ENCODE data around the gene KRTAP1-3. TPM values are rescaled to one million over a fixed set of nuclear protein-coding genes. Genes with fewer than 3 reads are reported as not detected.
"Not testable (repeated sequence)": the region's sequence is repeated elsewhere in the genome, so short reads cannot be mapped to it uniquely, and the experiment has no call there.

Gene KRTAP1-3
- total and polyA plus RNA-seq, 8 donors: not detected

DNA sequence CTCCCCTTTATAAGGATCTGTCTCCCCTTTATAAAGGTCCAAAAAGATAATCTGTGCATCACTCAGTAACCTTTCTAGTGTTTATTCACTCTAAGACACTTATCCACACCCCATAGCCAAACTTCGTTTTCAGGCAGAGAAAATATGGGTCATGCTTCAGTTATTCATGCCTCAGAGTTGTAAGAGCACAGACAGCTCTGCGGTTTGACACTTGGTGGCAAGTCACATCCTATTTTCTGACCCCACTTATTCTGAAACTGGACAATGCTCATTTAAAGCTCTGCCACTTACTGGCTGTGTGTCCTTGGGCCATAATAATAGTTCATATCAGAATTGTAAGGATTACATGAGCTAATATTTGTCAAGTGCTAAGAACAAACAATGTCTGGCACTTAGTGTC is 14.4 kb upstream of the KRTAP1-3 start:
- no peak for DNase-seq
- Histone ChIP-seq H3K27ac (no peak overlapping the region), H3K4me1 (no peaks in the 10 kb centered on the region), H3K4me3 (no peak overlapping the region), H3K27me3 (peaks cover 3 to 39% of the 10 kb centered on the region in 2 donors), H3K9me3 (peaks cover 0 to 1% of the 10 kb centered on the region in 2 donors), H3K36me3 (no peaks in the 10 kb centered on the region)
- TF ChIP-seq, protein P1, sequence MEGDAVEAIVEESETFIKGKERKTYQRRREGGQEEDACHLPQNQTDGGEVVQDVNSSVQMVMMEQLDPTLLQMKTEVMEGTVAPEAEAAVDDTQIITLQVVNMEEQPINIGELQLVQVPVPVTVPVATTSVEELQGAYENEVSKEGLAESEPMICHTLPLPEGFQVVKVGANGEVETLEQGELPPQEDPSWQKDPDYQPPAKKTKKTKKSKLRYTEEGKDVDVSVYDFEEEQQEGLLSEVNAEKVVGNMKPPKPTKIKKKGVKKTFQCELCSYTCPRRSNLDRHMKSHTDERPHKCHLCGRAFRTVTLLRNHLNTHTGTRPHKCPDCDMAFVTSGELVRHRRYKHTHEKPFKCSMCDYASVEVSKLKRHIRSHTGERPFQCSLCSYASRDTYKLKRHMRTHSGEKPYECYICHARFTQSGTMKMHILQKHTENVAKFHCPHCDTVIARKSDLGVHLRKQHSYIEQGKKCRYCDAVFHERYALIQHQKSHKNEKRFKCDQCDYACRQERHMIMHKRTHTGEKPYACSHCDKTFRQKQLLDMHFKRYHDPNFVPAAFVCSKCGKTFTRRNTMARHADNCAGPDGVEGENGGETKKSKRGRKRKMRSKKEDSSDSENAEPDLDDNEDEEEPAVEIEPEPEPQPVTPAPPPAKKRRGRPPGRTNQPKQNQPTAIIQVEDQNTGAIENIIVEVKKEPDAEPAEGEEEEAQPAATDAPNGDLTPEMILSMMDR (IDR thresholded peaks at IDR 0.05): no peak
- no peak for ATAC-seq
- intact Hi-C loops (cut with DNase I): no loop called here

DNA sequence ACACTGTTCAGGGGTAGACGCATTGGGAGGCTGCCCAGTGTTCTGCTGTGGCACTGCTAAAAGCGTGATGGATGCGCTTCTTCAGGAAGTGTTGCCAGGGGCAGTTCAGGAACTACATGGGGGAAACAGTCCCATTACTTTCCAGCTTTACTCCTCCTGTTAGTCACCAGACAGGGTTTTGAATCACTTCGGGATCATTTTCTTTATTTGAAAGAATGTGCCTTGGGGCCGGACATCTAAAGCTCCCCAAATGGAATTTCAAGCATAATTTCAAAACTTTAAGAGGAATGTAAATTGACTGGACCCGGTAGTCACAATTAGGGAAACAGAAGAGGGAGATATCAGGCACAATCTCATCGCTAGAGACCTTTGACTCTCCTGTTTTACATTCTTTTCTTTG is 13.8 kb upstream of the KRTAP1-3 start:
- peaks cover 3 to 39% of the 10 kb centered on the region in 2 donors for H3K27me3 ChIP-seq
- ATAC-seq (no peak), DNase-seq (no peak)
- no peak overlapping the region for H3K27ac ChIP-seq
- TF ChIP-seq, protein P1 (IDR thresholded peaks at IDR 0.05): no peak
- no peaks in the 10 kb centered on the region for H3K4me1 ChIP-seq
- H3K36me3 ChIP-seq: no peaks in the 10 kb centered on the region
- H3K9me3 ChIP-seq: peaks cover 0 to 3% of the 10 kb centered on the region in 2 donors
- intact Hi-C loops (cut with DNase I): no loop called here
- no peak overlapping the region for H3K4me3 ChIP-seq

DNA sequence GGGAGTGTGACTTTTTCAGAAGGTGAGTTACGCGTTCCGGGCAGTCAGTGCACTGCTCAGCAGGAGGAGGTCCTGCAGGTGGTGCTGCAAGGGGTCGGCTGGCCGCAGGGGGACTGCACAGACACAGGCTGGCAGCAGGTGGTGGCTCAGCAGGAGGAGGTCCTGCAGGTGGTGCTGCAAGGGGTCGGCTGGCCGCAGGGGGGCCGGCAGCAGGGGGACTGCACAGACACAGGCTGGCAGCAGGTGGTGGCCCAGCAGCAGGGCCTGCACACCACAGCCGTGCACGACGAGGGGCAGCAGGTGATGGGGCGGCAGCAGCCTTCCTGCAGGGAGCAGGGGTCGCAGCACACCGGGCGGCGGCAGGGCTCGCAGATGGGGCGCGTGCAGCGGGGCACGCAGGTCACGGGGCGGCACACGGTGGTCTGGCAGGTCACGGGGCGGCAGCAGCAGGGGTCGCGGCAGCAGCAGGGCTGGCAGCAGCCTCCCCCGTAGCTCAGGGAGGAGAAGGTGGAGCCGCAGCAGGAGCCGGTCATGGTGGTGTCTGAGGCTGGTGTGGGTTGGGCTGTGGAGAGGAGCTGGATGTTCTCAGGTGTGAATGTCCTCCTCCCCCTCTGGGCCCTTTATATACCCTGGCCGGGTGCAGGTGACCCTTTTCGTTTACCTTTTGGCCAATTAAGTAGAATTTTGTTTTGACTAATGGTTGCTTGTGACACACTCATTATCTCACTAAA is 12.2 kb upstream of the KRTAP1-3 start, which contains the start of gene KRTAP2-1:
KRTAP2-1 (minus strand) TSS at position 582 of the 731 bp plus-strand sequence; CDS start at position 533, 49 bp downstream.
- intact Hi-C loops (cut with DNase I); ATAC-seq; H3K27ac ChIP-seq; H3K4me3 ChIP-seq; DNase-seq; H3K36me3 ChIP-seq; H3K9me3 ChIP-seq; H3K4me1 ChIP-seq: not testable (repeated sequence)
- peaks cover 3 to 39% of the 10 kb centered on the region in 2 donors for H3K27me3 ChIP-seq

DNA sequence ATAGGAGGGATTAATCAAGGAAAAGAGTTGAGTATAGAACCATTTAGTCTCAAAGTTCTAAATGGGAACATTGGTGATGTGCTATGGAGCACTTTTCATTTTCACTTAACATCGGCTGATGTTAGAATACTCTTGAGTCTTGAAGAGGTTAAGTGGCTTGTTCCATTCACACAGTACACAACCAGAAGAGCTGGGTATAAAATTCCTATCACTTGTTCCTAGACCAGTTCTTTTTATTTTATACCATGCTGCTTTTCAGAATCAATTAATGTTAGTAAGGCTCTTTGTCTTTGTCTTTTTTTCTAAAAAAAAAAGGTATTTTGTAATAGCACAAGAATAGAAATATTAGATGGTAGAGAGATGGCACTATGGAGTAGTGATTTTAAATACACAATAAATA is 8.3 kb upstream of the KRTAP1-3 start:
- ATAC-seq (no peak), DNase-seq (no peak)
- Histone ChIP-seq H3K27me3 (peaks cover 3 to 19% of the 10 kb centered on the region in 2 donors), H3K4me3 (no peak overlapping the region), H3K9me3 (peaks cover 0 to 3% of the 10 kb centered on the region in 2 donors), H3K36me3 (no peaks in the 10 kb centered on the region), H3K27ac (no peak overlapping the region), H3K4me1 (no peaks in the 10 kb centered on the region)
- intact Hi-C loops (cut with DNase I): no loop called here
- TF ChIP-seq, protein P1 (IDR thresholded peaks at IDR 0.05): no peak

DNA sequence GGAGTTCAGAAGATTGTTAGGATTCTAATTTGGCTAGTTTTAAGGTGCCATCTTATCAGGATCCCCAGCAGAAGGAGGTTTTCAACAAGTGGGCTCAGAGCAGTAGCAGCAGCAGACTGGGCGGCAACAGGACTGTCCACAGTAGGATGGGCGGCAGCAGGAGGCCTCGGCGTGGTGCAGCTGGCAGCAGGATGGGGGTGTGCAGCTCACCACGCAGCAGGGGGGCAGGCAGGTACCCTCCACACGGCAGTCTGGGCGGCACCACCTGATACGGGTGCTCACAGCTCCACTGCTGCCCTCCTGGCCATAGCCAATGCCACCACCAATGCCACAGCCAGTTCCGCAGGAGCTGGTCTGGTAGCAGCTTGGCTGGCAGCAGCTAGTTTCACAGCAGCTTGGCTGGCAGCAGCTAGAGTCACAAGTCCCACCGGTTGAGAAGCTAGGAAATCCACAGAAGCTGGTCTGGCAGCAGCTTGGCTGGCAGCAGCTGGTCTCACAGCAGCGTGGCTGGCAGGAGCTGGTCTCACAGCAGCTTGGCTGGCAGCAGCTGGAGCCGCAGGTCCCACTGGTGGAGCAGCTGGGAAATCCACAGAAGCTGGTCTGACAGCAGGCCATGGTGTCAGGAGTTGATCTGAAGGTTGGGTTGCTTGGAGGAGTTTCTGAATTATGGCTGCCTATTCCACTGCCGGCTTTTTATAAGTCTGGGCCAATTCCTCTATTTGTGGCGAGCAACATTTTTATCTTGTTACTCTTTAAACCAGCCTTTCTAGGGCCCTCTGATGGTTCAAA is 6.3 kb upstream of the KRTAP1-3 start, which contains the start of gene KRTAP1-1:
KRTAP1-1 (minus strand) TSS at position 668 of the 789 bp plus-strand sequence; CDS start at position 615, 53 bp downstream.
- H3K4me3 ChIP-seq; intact Hi-C loops (cut with DNase I); H3K36me3 ChIP-seq; H3K9me3 ChIP-seq; H3K4me1 ChIP-seq; H3K27me3 ChIP-seq; H3K27ac ChIP-seq; ATAC-seq: not testable (repeated sequence)
- peak in 1 of 4 donors; percentile 65 for DNase-seq

DNA sequence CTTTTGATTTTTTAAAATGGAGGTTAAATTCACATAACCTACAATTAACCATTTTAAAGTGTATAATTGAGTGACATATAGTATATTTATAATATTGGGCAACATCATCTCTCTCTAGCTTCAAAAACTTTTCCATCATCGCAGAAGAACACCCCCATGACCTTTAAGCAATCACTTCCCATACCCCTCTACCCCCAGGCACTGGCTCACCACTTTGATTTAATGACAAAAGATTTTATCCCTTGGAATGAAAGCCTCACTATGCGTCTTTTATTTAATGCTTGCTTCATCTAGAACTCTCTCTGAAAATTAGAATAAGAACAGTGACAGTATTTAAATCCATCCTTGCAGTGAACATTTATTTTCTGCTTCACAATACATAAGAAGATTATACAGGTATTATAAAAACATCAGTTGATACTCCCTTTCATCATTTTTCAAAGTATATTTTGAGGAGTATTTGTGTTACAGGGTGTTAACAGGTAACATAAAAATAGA is 3.2 kb upstream of the KRTAP1-3 start:
- H3K9me3 ChIP-seq: no peaks in the 10 kb centered on the region
- no peaks in the 10 kb centered on the region for H3K27me3 ChIP-seq
- intact Hi-C loops (cut with DNase I): no loop called here
- DNase-seq: no peak
- no peak overlapping the region for H3K27ac ChIP-seq
- TF ChIP-seq, protein P1 (IDR thresholded peaks at IDR 0.05): no peak
- H3K4me3 ChIP-seq: no peak overlapping the region
- no peak for ATAC-seq
- no peaks in the 10 kb centered on the region for H3K4me1 ChIP-seq
- no peaks in the 10 kb centered on the region for H3K36me3 ChIP-seq

Measured in left lung (tissue), 10 donors.